Measurements from ENCODE around the gene GTPBP2.

GRCh38 chr6:43622541-43622940, 6.5 kb downstream of the GTPBP2 start:
- TF ChIP-seq POLR2A (IDR thresholded peaks at IDR 0.05; ENCODE audit: control extremely low read depth in 1 of 2, low read depth in 2 of 2, low read length in 2 of 2) (no peak), JUN (IDR thresholded peaks at IDR 0.05; ENCODE audit: low read depth, low read length) (no peak), CBX8 (IDR thresholded peaks at IDR 0.05; ENCODE audit: borderline replicate concordance, low read depth, low read length) (no peak), CEBPB (IDR thresholded peaks at IDR 0.05; ENCODE audit: low read depth, low read length) (no peak), SUZ12 (IDR thresholded peaks at IDR 0.05; ENCODE audit: low read length) (no peak), POLR2AphosphoS5 (IDR thresholded peaks at IDR 0.05; ENCODE audit: low read depth, low read length) (no peak), HDAC6 (IDR thresholded peaks at IDR 0.05; ENCODE audit: low read depth, low read length) (no peak), NANOG (IDR thresholded peaks at IDR 0.05; ENCODE audit: insufficient read depth, low read depth, low read length, poor library complexity, severe bottlenecking) (no peak), PHF8 (conservative IDR thresholded peaks at IDR 0.05; ENCODE audit: low read depth, low read length) (no peak), RFX5 (IDR thresholded peaks at IDR 0.05; ENCODE audit: borderline replicate concordance, low read depth, low read length) (no peak)
- TF ChIP-seq, protein P1, sequence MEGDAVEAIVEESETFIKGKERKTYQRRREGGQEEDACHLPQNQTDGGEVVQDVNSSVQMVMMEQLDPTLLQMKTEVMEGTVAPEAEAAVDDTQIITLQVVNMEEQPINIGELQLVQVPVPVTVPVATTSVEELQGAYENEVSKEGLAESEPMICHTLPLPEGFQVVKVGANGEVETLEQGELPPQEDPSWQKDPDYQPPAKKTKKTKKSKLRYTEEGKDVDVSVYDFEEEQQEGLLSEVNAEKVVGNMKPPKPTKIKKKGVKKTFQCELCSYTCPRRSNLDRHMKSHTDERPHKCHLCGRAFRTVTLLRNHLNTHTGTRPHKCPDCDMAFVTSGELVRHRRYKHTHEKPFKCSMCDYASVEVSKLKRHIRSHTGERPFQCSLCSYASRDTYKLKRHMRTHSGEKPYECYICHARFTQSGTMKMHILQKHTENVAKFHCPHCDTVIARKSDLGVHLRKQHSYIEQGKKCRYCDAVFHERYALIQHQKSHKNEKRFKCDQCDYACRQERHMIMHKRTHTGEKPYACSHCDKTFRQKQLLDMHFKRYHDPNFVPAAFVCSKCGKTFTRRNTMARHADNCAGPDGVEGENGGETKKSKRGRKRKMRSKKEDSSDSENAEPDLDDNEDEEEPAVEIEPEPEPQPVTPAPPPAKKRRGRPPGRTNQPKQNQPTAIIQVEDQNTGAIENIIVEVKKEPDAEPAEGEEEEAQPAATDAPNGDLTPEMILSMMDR (IDR thresholded peaks at IDR 0.05; ENCODE audit: control extremely low read depth in 1 of 3, insufficient read depth in 1 of 3, low read depth in 1 of 3, low read length in 3 of 3): no peak
